Sciatic nerve (tissue), 2 donors: ENCODE measurements around the gene TFRC. TPM values are rescaled to one million over a fixed set of nuclear protein-coding genes. Genes with fewer than 3 reads are reported as not detected.
"Not testable (repeated sequence)": the region's sequence is repeated elsewhere in the genome, so short reads cannot be mapped to it uniquely, and the experiment has no call there.

Source experiments
- ATAC-seq: fragments of 200-7000 bp; cut with Tn5 transposase; one replicate; pipeline ENCODE4 v1.9.1; 2020; ENCODE audit warnings: mild to moderate bottlenecking, moderate library complexity
- DNase-seq: peaks from one replicate; pipeline ENCODE4 v3.0.0-alpha.2; 2020; ENCODE audit warnings: low spot score
- intact Hi-C: fragments of 100-400 bp; cut with DNase I; formaldehyde crosslinking; loops from one replicate; pipeline ENCODE4 v1.14.2; 2022
- total RNA-seq: library from RNA; stranded (reverse); fragmentation: NEBNext Ultra II Directional; extraction: Animal tissue kit (Norgen Biotek cat#: 25700); gene quantifications from one replicate; pipeline ENCODE4 v1.2.1, GENCODE V29; 2021
- donor health status: DM: no; HTN: no; CAD: no.
- donor health status: DM: no; HTN: no; CAD: no.

Gene TFRC
- total RNA-seq, 1 donor from 2014 or later = 76.7 TPM

DNA sequence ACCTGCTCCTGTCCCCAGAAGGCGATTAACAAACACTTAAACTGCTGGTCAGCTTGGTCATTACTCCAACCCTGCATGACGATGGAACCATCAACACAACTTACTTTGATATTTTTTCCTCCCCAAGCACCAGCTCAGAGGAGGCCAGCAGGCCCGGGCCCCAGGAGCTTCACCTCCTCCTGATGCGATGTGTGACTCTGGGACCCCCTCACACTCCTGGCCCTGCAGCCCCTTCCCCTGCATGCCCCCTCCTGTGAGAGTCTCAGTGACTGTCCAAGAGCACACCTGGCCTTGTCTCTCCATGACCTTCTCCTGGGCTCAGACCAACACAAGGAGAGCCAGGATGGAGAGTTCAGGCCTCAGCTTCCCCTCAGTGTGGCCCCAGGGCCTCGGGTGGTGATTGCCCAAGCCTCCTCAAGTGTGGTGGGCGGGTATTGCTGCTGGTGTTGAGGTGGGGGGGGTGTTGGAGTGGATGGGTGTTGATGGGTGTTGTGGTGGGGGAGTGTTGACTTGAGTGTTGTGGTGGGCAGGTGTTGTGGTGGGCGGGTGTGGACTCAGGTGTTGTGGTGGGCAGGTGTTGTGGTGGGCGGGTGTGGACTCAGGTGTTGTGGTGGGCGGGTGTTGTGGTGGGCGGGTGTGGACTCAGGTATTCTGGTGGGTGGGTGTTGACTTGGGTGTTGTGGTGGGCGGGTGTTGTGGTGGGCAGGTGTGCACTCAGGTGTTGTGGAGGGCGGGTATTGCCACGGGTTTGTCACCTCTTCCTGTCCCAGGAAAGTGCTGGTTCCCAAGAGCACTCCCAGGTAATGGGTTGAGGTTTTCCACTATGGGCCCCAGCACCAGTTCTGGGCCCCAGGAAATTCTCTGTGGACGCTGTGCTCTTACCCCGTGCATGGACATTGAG, 68.1 kb downstream of the TFRC start:
- DNase-seq = no peak
- no peak for ATAC-seq
- intact Hi-C loops = no loop called here

- intact Hi-C loops = no loop called here
- ATAC-seq (no peak), DNase-seq (no peak)
Measured at GRCh38 chr3:196012941-196013476, 68.9 kb downstream of the TFRC start.

- DNase-seq (no peak), ATAC-seq (no peak)
- intact Hi-C loops = no loop called here
Measured at GRCh38 chr3:196012481-196012880, 69.4 kb downstream of the TFRC start.

DNA sequence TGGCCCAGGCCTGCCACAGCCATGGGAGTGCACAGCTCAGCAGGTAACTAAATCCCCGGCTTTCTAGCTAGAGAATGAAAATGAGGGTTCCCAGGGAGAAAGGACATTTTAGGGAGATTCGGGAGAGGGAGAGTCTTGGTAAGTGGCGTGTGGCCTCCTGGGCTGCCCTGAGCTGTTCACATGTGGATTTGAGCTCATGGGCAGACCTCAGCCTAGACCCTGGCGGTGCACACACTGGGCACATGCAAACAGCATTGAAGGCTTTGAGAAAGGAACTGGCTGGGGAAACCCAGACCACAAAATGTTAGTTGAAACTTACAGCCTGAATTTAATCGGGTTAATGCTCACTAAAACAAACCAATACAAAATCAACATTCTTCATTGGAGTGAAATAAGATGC, 72.4 kb downstream of the TFRC start:
- ATAC-seq (no peak), DNase-seq (no peak)
- intact Hi-C loops = loop anchor here (5.0 kb wide), 1 partner anchor 987 kb away; no protein-coding TSS in a partner anchor

- intact Hi-C loops = loop anchor here (5.0 kb wide), 1 partner anchor 987 kb away; no protein-coding TSS in a partner anchor
- ATAC-seq (no peak), DNase-seq (no peak)
Measured at GRCh38 chr3:196008929-196009328, 73.0 kb downstream of the TFRC start.

DNA sequence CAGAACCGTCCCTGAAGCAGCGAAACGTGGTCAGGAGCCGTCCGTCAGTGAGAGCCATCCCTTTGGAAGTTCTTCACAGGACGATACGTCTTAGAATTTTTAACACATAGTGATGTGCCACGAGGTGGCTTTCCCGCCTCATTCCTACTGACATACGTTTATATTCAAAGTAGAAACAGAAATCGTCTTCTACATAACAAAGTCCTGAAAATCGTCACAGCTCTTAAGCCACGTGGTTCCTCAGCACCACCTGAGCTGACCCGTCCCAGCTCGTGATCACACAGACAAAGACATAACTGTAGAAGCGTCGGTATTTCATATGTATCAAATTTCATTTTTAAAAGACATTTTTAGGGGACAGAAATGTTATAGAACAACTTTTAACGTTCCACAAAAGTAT, 73.5 kb downstream of the TFRC start:
- intact Hi-C loops = loop anchor here (5.0 kb wide), 1 partner anchor 986 kb away; no protein-coding TSS in a partner anchor
- DNase-seq (no peak), ATAC-seq (no peak)

DNA sequence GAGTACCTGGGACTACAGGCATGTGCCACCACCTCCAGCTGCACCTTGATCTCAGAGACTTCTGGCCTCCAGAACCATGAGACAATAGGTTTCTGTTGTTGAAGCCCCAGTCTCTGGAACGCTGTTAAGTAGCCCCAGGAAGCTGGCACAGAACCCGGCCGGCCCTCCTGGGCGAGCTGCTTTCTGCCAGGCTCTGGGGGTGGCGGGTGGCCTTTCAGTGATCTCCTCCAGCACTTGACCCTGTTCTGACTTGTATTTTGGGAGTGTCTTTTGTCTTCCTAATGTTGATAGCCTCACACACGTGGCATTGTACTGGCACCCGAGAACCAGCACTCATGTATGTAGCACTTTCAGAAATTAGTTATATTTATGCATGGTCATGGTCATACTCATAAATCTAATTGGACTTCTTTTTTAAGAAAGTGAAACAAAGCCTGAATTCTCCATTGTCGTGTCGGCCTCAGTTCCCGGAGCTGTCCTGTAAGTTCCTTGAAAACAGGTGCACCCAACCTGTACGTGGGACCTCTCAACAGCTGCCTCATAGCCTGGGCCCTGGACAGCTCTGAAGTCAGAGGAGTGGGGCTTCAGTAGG, 74.0 kb downstream of the TFRC start:
- DNase-seq (no peak), ATAC-seq (no peak)
- intact Hi-C loops = loop anchor here (5.0 kb wide), 1 partner anchor 986 kb away; no protein-coding TSS in a partner anchor

DNA sequence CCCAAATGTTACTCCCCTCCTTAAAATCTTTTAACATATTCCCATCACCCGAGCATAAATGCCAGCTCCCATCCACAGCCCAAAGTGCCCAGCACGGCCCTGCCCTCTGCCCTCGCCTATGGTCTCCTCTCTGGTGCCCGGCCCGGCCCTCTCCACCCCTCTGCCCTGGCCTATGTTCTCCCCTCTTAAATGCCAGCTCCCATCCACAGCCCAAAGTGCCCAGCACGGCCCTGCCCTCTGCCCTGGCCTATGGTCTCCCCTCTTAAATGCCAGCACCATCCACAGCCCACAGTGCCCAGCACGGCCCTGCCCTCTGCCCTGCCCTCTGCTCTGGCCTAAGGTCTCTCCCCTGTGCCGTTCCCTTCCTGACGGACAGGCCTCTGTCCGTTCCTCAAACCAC, 76.6 kb downstream of the TFRC start:
- not testable (repeated sequence) for ATAC-seq
- intact Hi-C loops = loop anchor here (5.0 kb wide), 1 partner anchor 983 kb away; no protein-coding TSS in a partner anchor

DNA sequence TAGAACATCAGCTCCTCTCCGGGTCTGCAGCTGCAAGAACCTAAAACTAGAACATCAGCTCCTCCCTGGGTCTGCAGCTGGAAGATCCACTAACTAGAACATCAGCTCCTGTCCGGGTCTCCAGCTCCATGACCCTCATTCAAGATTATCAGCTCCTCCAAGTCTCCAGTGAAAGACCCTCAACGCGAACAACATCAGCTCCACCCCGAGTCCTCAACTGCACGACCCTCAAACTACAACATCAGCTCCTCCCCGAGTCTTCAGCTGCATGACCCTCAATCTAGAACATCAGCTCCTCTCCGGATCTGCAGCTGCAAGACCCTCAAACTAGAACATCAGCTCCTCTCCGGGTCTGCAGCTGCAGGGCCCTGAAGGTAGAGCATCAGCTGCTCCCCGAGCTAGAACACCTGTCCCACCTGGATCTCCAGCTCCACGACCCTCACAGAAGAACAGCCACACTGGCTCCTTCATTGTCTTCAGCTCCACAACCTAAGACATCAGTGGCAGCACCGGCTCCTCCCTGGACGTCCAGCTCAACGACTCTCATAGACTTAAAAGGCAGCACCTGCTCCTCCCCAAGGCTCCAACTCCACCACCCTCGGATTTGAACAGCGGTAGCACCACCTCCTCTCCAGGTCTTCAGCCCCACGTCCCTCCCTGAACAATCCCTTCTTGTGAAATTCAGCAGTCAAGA, 77.4 kb downstream of the TFRC start:
- DNase-seq, ATAC-seq: not testable (repeated sequence)
- intact Hi-C loops = loop anchor here (5.0 kb wide), 1 partner anchor 982 kb away; no protein-coding TSS in a partner anchor

More for the DNA sequence above, 76.6 kb downstream of the TFRC start:
- not testable (repeated sequence) for DNase-seq

DNA sequence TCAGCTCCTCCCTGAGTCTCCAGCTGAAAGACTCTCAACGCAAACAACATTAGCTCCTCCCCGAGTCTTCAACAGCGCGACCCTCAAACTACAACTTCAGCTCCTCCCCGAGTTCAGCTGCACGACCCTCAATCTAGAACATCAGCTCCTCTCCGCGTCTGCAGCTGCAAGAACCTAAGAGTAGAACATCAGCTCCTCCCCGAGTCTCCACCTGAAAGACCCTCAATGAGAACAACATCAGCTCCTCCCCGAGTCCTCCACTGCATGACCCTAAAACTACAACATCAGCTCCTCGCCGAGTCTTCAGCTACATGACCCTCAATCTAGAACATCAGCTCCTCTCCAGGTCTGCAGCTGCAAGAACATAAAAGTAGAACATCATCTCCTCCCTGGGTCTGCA, 78.3 kb downstream of the TFRC start:
- ATAC-seq (no peak), DNase-seq (no peak)
- intact Hi-C loops = no loop called here

GRCh38 chr3:196002721-196003120, 79.2 kb downstream of the TFRC start:
- DNase-seq, ATAC-seq, intact Hi-C loops: not testable (repeated sequence)

- DNase-seq, intact Hi-C loops, ATAC-seq: not testable (repeated sequence)
Measured at GRCh38 chr3:196001240-196001639, 80.7 kb downstream of the TFRC start.

DNA sequence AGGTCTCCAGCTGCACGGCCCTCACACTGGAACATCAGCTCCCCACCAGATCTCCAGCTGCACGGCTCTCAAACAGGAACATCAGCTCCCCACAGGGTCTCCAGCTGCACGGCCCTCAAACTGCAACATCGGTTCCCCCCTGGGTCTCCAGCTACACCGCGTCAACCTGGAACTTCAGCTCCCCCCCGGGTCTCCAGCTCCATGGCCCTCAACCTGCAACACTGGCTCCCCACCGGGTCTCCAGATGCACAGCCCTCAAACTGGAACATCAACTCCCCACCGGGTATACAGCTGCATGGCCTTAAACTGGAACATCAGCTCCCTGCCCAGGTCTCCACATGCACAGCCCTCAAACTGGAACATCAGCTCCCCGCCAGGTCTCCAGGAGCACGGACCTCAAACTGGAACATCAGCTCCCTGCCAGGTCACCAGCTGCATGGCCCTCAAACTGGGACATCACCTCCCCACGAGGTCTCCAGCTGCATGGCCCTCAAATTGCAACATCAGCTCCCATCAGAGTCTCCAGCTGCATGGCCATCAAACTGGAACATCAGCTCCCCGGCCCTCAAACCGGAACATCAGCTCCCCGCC, 81.4 kb downstream of the TFRC start:
- intact Hi-C loops, DNase-seq, ATAC-seq: not testable (repeated sequence)

DNA sequence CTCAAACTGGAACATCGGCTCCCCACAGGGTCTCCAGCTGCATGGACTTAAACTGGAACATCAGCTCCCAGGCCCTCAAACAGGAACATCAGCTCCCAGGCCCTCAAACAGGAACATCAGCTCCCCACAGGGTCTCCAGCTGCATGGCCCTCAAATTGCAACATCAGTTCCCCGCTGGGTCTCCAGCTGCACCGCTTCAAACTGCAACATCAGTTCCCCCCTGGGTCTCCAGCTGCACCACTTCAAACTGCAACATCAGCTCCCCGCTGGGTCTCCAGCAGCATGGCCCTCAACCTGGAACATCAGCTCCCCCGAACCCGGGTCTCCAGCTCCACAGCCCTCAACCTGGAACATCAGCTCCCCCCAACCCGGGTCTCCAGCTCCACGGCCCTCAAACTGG, 82.0 kb downstream of the TFRC start:
- ATAC-seq (no peak), DNase-seq (no peak)
- intact Hi-C loops = no loop called here

Other genes with a start within 250 kb of the TFRC start
- 72.0 TPM for gene TNK2, start 173.5 kb downstream of the TFRC start, total RNA-seq
- not detected for gene ZDHHC19, start 129.3 kb upstream of the TFRC start, total RNA-seq
- gene SLC51A, start 134.4 kb upstream of the TFRC start, total RNA-seq = 0.58 TPM
- 63.8 TPM for gene PCYT1A, start 205.6 kb upstream of the TFRC start, total RNA-seq
- gene DYNLT2B, start 236.2 kb upstream of the TFRC start, total RNA-seq = 9.9 TPM